ENCODE measurements around the gene ANKRD62. TPM values are rescaled to one million over a fixed set of nuclear protein-coding genes. Genes with fewer than 3 reads are reported as not detected.

Gene ANKRD62
- total and polyA plus RNA-seq, 9 of the 15 experiments (the other 6 are each of a cell fraction or from before 2014, with no cell fraction given) = 0.16 to 1.1 (median 0.45) TPM; not detected in 1

DNA sequence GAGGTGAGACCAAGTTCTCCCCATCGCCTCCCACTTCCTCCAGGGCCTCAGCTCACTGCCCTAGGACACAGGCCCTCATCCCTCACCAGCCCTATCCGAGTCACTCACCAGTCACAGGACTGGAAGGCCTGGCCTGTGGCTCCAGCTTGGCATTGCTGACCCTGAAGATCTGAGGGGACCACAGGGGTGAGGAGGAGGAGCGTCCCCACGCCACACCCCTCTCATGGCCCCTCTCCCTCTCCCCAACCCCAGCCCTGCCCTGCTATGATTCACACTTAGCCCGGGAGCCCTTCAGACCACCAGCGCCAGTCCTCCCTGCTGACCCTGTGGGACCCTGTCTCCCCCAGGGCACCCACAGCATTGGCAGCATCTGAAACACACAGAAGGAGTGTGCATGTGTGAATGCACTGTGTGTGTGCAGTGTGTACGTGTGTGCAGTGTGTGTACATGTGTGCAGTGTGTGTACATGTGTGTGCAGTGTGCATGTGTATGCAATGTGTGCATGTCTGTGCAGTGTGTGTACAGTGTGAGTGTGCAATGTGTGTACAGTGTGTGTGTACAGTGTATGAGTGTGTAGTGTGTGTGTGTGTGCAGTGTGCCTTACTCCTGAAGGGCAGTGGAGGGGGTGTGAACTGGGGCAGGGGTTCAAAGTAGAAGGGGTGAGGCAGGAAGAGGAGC, 29.4 kb upstream of the ANKRD62 start:
- FAIRE-seq = no peak

GRCh38 chr18:12065397-12065796, 28.2 kb upstream of the ANKRD62 start:
- CTCF ChIA-PET (ENCODE audit: low intra/inter-chr PET ratio) = no interaction called here
- Histone ChIP-seq H3K4me2 (ENCODE audit: insufficient read depth, low read length) (no peak overlapping the region), H3K9me3 (replicated peaks; ENCODE audit: control insufficient read depth, insufficient read depth, low read depth, low read length) (no peaks in the 10 kb centered on the region), H4K20me1 (replicated peaks; ENCODE audit: control insufficient read depth, insufficient read depth, low read length) (no peaks in the 10 kb centered on the region), H2AFZ (ENCODE audit: low read depth, low read length) (no peak overlapping the region), H3K9me1 (ENCODE audit: control insufficient read depth, insufficient read depth, low read length) (no peaks in the 10 kb centered on the region), H3K36me3 (ENCODE audit: control insufficient read depth, insufficient read depth, low read length) (no peaks in the 10 kb centered on the region), H3K27me3 (ENCODE audit: control insufficient read depth in 2 of 2, insufficient read depth in 2 of 2, low read length in 2 of 2) (peaks cover 5 to 36% of the 10 kb centered on the region in 2 experiments; a peak in 4 of 5 replicates), H3K4me3 (no peak overlapping the region), H3K9ac (ENCODE audit: insufficient read depth in 1 of 2, low read depth in 2 of 2, low read length in 2 of 2) (no peak overlapping the region), H3K27ac (ENCODE audit: extremely low read depth, low read depth, low read length) (no peak overlapping the region), H3K79me2 (ENCODE audit: control insufficient read depth, insufficient read depth, low read length) (no peaks in the 10 kb centered on the region), H3K4me1 (replicated peaks in 1 of 2; ENCODE audit: control insufficient read depth in 2 of 2, insufficient read depth in 2 of 2, low read length in 2 of 2) (peaks cover 0 to 29% of the 10 kb centered on the region in 2 experiments; a peak in 2 of 5 replicates)
- no TSS peak for BruUV-seq (replicated peaks)
- WGBS (ENCODE audit: insufficient coverage, low coverage, missing lambda C conversion rate) = 0% methylated on average over 5 of the region's 5 CpGs
- ATAC-seq (no peak), FAIRE-seq (no peak), DNase-seq (ENCODE audit: extremely low read depth in 1 of 4, low spot score in 3 of 4) (no peak)
- intact Hi-C loops (cut with micrococcal nuclease) = no loop called here
- in situ Hi-C loops (cut with MboI) = no loop called here
- POLR2A ChIA-PET = interaction anchor here (0.6 kb wide), 1 partner anchor 38 kb away, joined by 4 read pairs; no protein-coding TSS in a partner anchor
- TF ChIP-seq U2AF2 (optimal IDR thresholded peaks at IDR 0.05; ENCODE audit: low read depth, low read length) (no peak), MAX (CRISPR knock-in tag; IDR thresholded peaks at IDR 0.05) (no peak), NRF1 (conservative IDR thresholded peaks at IDR 0.05 in 1 of 2, IDR thresholded peaks at IDR 0.05 in 1 of 2) (no peak), TEAD4 (IDR thresholded peaks at IDR 0.05; ENCODE audit: low read length) (no peak), TEAD4 (CRISPR knock-in tag; IDR thresholded peaks at IDR 0.05; ENCODE audit: borderline replicate concordance) (no peak), ZFP1 (CRISPR knock-in tag; IDR thresholded peaks at IDR 0.05) (no peak), KLF10 (CRISPR knock-in tag; IDR thresholded peaks at IDR 0.05) (no peak), MBD2 (IDR thresholded peaks at IDR 0.05; ENCODE audit: borderline replicate concordance, low read depth) (no peak)
- TF ChIP-seq, protein P1, sequence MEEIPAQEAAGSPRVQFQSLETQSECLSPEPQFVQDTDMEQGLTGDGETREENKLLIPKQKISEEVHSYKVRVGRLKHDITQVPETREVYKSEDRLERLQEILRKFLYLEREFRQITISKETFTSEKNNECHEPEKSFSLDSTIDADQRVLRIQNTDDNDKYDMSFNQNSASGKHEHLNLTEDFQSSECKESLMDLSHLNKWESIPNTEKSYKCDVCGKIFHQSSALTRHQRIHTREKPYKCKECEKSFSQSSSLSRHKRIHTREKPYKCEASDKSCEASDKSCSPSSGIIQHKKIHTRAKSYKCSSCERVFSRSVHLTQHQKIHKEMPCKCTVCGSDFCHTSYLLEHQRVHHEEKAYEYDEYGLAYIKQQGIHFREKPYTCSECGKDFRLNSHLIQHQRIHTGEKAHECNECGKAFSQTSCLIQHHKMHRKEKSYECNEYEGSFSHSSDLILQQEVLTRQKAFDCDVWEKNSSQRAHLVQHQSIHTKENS (CRISPR knock-in tag; IDR thresholded peaks at IDR 0.05) = no peak
- TF ChIP-seq, protein P2, sequence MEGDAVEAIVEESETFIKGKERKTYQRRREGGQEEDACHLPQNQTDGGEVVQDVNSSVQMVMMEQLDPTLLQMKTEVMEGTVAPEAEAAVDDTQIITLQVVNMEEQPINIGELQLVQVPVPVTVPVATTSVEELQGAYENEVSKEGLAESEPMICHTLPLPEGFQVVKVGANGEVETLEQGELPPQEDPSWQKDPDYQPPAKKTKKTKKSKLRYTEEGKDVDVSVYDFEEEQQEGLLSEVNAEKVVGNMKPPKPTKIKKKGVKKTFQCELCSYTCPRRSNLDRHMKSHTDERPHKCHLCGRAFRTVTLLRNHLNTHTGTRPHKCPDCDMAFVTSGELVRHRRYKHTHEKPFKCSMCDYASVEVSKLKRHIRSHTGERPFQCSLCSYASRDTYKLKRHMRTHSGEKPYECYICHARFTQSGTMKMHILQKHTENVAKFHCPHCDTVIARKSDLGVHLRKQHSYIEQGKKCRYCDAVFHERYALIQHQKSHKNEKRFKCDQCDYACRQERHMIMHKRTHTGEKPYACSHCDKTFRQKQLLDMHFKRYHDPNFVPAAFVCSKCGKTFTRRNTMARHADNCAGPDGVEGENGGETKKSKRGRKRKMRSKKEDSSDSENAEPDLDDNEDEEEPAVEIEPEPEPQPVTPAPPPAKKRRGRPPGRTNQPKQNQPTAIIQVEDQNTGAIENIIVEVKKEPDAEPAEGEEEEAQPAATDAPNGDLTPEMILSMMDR (IDR thresholded peaks at IDR 0.05 in 2 of 3, conservative IDR thresholded peaks at IDR 0.05 in 1 of 3; ENCODE audit: insufficient read depth in 2 of 3, low read depth in 1 of 3, low read length in 3 of 3) = no peak

More for the DNA sequence above, 29.4 kb upstream of the ANKRD62 start:
- no peak overlapping the region for H3K4me3 ChIP-seq
- peaks cover 10 to 47% of the 10 kb centered on the region in 2 experiments; a peak in 4 of 5 replicates for H3K27me3 ChIP-seq (ENCODE audit: control insufficient read depth in 2 of 2, insufficient read depth in 2 of 2, low read length in 2 of 2)
- no peak overlapping the region for H3K4me2 ChIP-seq (ENCODE audit: insufficient read depth, low read length)
- DNase-seq (ENCODE audit: extremely low read depth in 1 of 4, low spot score in 3 of 4) (no peak), ATAC-seq (no peak)
- H3K79me2 ChIP-seq (ENCODE audit: control insufficient read depth, insufficient read depth, low read length) = no peaks in the 10 kb centered on the region
- ChIA-PET CTCF (ENCODE audit: low intra/inter-chr PET ratio) (no interaction called here), POLR2A (no interaction called here)
- in situ Hi-C loops (cut with MboI) = no loop called here
- intact Hi-C loops (cut with micrococcal nuclease) = no loop called here
- no peaks in the 10 kb centered on the region for H3K9me3 ChIP-seq (replicated peaks; ENCODE audit: control insufficient read depth, insufficient read depth, low read depth, low read length)
- no peaks in the 10 kb centered on the region for H3K36me3 ChIP-seq (ENCODE audit: control insufficient read depth, insufficient read depth, low read length)
- no peaks in the 10 kb centered on the region for H3K9me1 ChIP-seq (ENCODE audit: control insufficient read depth, insufficient read depth, low read length)
- peaks cover 0 to 33% of the 10 kb centered on the region in 2 experiments; a peak in 2 of 5 replicates for H3K4me1 ChIP-seq (replicated peaks in 1 of 2; ENCODE audit: control insufficient read depth in 2 of 2, insufficient read depth in 2 of 2, low read length in 2 of 2)
- H3K27ac ChIP-seq (ENCODE audit: extremely low read depth, low read depth, low read length) = no peak overlapping the region
- H2AFZ ChIP-seq (ENCODE audit: low read depth, low read length) = no peak overlapping the region
- WGBS (ENCODE audit: insufficient coverage, low coverage, missing lambda C conversion rate) = 5% methylated on average over 5 of the region's 7 CpGs
- BruUV-seq (replicated peaks) = no TSS peak
- H4K20me1 ChIP-seq (replicated peaks; ENCODE audit: control insufficient read depth, insufficient read depth, low read length) = no peaks in the 10 kb centered on the region; the same call in 1 of the 2 replicates
- TF ChIP-seq NCOA4 (IDR thresholded peaks at IDR 0.05; ENCODE audit: partially characterized antibody) (no peak), SOX6 (IDR thresholded peaks at IDR 0.05) (no peak), KDM1A (IDR thresholded peaks at IDR 0.05) (peak in 1 of 2 experiments; percentile 73; a peak in 2 of 4 replicates), U2AF2 (optimal IDR thresholded peaks at IDR 0.05; ENCODE audit: low read depth, low read length) (no peak)
- H3K9ac ChIP-seq (ENCODE audit: insufficient read depth in 1 of 2, low read depth in 2 of 2, low read length in 2 of 2) = no peak overlapping the region

All from K562 (cell line).